HEK293T (cell line): ENCODE data around the gene IFNL1.

Source experiments
- CTCF ChIA-PET: fragments of 350-600 bp; formaldehyde crosslinking; extraction: SDS; loops from one replicate; lab custom pipeline; 2021; ENCODE audit warnings: antibody characterized with exemption, inconsistent platforms; lab: Yijun Ruan, JAX
- POLR2A ChIA-PET: fragments of 350-600 bp; formaldehyde crosslinking; extraction: SDS; loops from one replicate; lab custom pipeline; 2020; ENCODE audit warnings: antibody characterized with exemption, inconsistent platforms; lab: Yijun Ruan, JAX
- DNase-seq: peaks from one replicate; pipeline ENCODE4 v3.0.0; 2012; ENCODE audit warnings: mixed read lengths; ENCODE audit errors: extremely low spot score
- ARNT ChIP-seq: fragments of 450-650 bp; IDR thresholded peaks from 2 replicates; pipeline ENCODE4 v1.6.1; 2017; ENCODE audit warnings: mild to moderate bottlenecking
- BHLHE40 ChIP-seq: fragments of 450-650 bp; IDR thresholded peaks from 2 replicates; pipeline ENCODE4 v1.6.1; 2016; ENCODE audit warnings: mild to moderate bottlenecking, moderate library complexity, borderline replicate concordance
- CTBP1 ChIP-seq: fragments of 450-650 bp; IDR thresholded peaks from 2 replicates; pipeline ENCODE4 v1.6.1; 2016; ENCODE audit warnings: borderline replicate concordance
- ELF4 ChIP-seq: fragments of 450-650 bp; IDR thresholded peaks from 2 replicates; pipeline ENCODE4 v1.6.1; 2017; ENCODE audit warnings: antibody characterized with exemption
- FOXA1 ChIP-seq: fragments of 450-650 bp; IDR thresholded peaks from 2 replicates; pipeline ENCODE4 v1.6.1; 2016; ENCODE audit warnings: mild to moderate bottlenecking
- FOXK2 ChIP-seq: fragments of 450-650 bp; IDR thresholded peaks from 2 replicates; pipeline ENCODE4 v1.6.1; 2016; ENCODE audit warnings: mild to moderate bottlenecking
- FOXM1 ChIP-seq: fragments of 450-650 bp; IDR thresholded peaks from 2 replicates; pipeline ENCODE4 v1.6.1; 2017; ENCODE audit warnings: mild to moderate bottlenecking, borderline replicate concordance
- HDGF ChIP-seq: fragments of 450-650 bp; IDR thresholded peaks from 2 replicates; pipeline ENCODE4 v1.6.1; 2017; ENCODE audit warnings: antibody characterized with exemption, borderline replicate concordance
- L3MBTL2 ChIP-seq: fragments of 450-650 bp; conservative IDR thresholded peaks from 2 replicates; pipeline ENCODE4 v1.6.1; 2016; ENCODE audit warnings: mild to moderate bottlenecking
- LEF1 ChIP-seq: fragments of 450-650 bp; IDR thresholded peaks from 2 replicates; pipeline ENCODE4 v1.6.1; 2017; ENCODE audit warnings: mild to moderate bottlenecking, borderline replicate concordance
- NFRKB ChIP-seq: fragments of 450-650 bp; IDR thresholded peaks from 2 replicates; pipeline ENCODE4 v1.6.1; 2016; ENCODE audit warnings: mild to moderate bottlenecking, moderate library complexity
- SP1 ChIP-seq: fragments of 450-650 bp; IDR thresholded peaks from 2 replicates; pipeline ENCODE4 v1.6.1; 2017
- SUZ12 ChIP-seq: fragments of 450-650 bp; IDR thresholded peaks from 2 replicates; pipeline ENCODE4 v1.6.1; 2016; ENCODE audit warnings: mild to moderate bottlenecking
- TARDBP ChIP-seq: fragments of 450-650 bp; IDR thresholded peaks from 2 replicates; pipeline ENCODE4 v1.6.1; 2016
- ZNF384 ChIP-seq: fragments of 450-650 bp; IDR thresholded peaks from 2 replicates; pipeline ENCODE4 v1.6.1; 2016
- TF ChIP-seq, protein P1 (sequence below): fragments of 450-650 bp; IDR thresholded peaks from 2 replicates; pipeline ENCODE4 v1.6.1; 2016

The IFNL1 gene

DNA sequence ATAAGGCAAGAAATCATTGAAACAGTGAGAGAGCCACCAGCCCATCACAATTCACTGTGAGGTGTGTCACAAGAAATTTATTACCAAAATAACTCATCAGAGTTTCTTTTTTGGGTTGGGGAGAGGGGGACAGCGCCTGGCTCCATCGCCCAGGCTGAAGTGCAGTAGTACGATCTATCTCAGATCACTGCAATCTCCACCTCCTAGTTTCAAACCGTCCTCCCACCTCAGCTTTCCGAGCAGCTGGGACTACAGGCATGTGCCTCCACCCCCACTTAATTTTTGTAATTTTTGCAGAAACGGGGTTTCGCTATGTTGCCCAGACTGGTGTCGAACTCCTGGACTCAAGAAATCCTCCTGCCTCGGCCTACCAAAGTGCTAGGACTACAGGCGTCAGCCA, 3.6 kb downstream of the IFNL1 start:
- DNase-seq: no peak
- ChIA-PET CTCF (no interaction called here), POLR2A (interaction anchor here (1.2 kb wide), 1 partner anchor 42 kb away, joined by 3 read pairs; the partner anchor contains the start of gene SAMD4B)
- TF ChIP-seq L3MBTL2 (no peak), ELF4 (no peak), FOXK2 (no peak), BHLHE40 (no peak), ZNF384 (no peak), NFRKB (no peak), CTBP1 (no peak), TARDBP (no peak), SUZ12 (no peak), HDGF (no peak)
- TF ChIP-seq, protein P1, sequence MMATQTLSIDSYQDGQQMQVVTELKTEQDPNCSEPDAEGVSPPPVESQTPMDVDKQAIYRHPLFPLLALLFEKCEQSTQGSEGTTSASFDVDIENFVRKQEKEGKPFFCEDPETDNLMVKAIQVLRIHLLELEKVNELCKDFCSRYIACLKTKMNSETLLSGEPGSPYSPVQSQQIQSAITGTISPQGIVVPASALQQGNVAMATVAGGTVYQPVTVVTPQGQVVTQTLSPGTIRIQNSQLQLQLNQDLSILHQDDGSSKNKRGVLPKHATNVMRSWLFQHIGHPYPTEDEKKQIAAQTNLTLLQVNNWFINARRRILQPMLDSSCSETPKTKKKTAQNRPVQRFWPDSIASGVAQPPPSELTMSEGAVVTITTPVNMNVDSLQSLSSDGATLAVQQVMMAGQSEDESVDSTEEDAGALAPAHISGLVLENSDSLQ: no peak

DNA sequence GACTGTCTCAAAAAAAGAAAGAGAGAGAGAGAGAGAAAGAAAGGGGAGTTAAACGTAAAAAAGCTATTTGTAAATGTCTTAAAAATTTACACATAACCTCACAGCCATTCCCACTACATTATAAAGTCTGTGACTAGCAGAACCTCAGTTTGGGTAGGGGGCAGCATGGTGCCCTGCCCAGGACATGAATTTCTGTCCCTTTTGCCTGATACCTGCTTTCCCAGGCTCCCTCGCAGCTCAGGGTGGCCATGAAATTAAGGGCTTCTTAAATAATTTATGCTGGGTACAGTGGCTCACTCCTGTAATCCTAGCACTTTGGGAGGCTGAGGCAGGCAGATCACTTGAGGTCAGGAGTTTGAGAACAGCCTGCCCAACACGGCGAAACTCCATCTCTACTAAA, 4.8 kb downstream of the IFNL1 start:
- TF ChIP-seq FOXK2 (no peak), NFRKB (no peak), FOXA1 (no peak), SP1 (no peak), FOXM1 (no peak), BHLHE40 (no peak), HDGF (no peak)
- TF ChIP-seq, protein P1: no peak
- no peak for DNase-seq
- ChIA-PET CTCF (no interaction called here), POLR2A (no interaction called here)

DNA sequence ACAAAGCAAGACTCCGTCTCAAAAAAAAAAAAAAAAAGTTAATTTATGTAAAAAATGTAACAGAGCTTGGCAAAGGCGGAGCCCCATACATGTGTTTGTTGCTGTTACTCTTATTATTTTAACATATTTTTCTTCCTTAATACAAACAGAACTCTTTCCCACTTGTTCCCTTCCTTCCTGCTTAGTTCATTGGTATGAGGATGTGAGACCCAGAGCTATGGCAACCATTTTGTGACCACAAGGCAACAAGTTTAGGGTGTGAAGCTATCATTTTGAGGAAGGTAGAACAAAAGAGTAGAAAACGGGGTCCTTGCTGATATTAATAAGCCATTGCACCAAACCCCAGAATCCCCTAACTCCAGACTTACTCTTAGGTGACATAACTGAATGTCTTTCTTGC, 5.4 kb downstream of the IFNL1 start:
- no peak for TF ChIP-seq CTBP1
- TF ChIP-seq TARDBP: no peak
- TF ChIP-seq, protein P1: no peak
- TF ChIP-seq SP1: no peak
- TF ChIP-seq BHLHE40: no peak
- TF ChIP-seq FOXA1: no peak
- TF ChIP-seq ELF4: no peak
- no peak for TF ChIP-seq FOXK2
- TF ChIP-seq HDGF: no peak
- TF ChIP-seq ARNT: no peak
- TF ChIP-seq ZNF384: no peak
- TF ChIP-seq SUZ12: no peak
- TF ChIP-seq NFRKB: no peak
- TF ChIP-seq L3MBTL2: no peak
- CTCF ChIA-PET: interaction anchor here (0.7 kb wide), 1 partner anchor 11 kb away, joined by 3 read pairs; no protein-coding TSS in a partner anchor
- no peak for DNase-seq
- POLR2A ChIA-PET: no interaction called here

DNA sequence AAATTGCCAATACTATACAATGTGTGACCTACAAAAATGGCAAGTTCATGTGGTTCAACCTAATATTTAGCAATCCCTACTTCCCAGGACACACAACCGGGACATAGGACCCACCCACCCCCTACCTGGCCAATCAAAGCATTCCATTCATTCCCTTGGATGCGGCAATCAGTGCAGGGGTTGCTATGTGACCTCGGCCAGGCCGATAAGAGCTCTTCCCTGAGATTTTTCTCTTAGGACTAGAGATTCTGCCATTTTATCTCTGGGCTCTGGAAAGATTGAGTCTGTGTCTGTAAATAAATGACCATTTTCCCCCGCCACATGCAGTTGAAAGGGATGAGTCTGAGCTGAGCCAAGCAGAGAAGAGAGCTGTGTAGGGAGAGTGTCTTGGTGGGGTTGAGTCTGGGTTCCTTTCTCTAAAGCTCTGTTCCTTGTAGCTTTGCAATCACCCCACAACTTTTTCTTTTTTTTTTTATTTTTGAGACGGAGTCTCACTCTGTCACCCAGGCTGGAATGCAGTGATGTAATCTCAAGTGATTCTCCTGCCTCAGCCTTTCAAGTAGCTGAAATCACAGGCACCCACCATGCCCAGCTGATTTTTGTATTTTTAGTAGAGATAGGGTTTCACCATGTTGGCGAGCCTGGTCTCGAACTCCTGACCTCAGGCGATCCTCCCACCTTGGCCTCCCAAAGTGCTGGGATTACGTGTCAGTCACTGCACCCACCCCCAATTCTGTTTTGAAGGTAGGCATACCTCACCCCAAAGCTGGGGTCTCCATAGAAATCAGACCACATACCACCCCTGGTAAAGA, 7.4 kb downstream of the IFNL1 start:
- no peak for DNase-seq
- ChIA-PET POLR2A (no interaction called here), CTCF (no interaction called here)
- TF ChIP-seq ARNT: no peak
- no peak for TF ChIP-seq FOXK2

DNA sequence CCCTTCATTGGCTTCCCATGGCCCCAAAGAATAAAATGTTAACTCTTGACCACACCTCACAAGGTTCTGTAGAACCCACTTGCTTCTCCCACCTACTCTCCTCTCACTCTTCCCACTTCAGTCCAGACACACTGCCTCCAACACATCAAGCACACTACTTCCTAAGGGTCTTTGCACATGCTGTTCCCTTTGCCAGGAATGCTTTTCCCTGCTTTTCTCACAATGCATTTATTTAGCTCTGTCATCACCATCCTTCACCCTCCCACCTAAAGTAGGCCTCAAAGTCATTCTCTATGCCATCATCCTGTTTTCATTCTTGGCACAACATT, 7.9 kb downstream of the IFNL1 start:
- DNase-seq: no peak
- ChIA-PET CTCF (no interaction called here), POLR2A (no interaction called here)
- TF ChIP-seq CTBP1 (no peak), NFRKB (no peak), ZNF384 (no peak)
- TF ChIP-seq, protein P1: no peak

DNA sequence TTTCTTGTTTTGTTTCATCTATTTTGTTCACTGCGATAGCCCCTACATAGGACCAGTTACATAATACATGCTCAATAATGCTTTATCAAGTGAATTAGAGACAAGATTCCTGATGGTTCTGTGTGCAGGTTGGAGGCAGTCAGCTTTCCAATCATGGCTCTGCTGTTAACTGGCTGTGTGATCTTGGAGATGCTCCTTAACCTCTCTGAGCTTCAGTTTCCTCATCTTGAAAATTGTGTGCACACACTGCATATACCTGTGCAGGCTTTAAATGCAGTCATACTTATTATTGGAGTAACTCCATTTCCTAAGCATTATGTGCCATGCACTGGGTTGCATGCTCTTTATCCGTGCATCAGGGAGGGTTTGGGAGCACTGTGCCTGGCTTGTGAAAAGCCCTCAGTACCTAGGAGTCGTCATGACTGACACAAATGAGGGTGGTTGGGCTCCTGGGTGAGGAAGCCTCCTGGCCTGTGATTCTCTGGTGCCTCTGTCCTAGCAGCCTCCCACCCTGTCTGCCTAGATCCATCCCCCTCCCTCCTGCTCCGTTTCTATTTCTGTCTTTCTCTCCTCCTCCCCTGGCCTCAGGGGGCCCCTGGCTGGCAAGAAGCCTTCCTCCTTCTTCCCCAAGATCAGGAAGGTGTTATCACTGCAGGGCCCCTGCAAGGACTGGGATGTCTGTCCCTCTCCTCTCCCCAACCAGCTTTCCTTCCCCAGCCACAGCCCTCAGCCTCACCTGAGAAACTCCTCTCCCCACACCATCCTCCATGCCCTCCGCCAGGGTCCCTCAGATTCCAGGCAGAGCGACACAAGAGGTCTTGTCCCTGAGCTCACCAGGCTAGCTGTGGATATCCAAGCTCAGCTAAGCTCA, 8.7 kb downstream of the IFNL1 start:
- ChIA-PET POLR2A (no interaction called here), CTCF (no interaction called here)
- no peak for DNase-seq
- TF ChIP-seq L3MBTL2: no peak
- no peak for TF ChIP-seq TARDBP
- TF ChIP-seq HDGF: no peak
- TF ChIP-seq NFRKB: no peak
- TF ChIP-seq SUZ12: no peak
- TF ChIP-seq ARNT: no peak
- TF ChIP-seq FOXA1: no peak
- TF ChIP-seq FOXK2: no peak
- no peak for TF ChIP-seq SP1
- TF ChIP-seq, protein P1: no peak
- no peak for TF ChIP-seq CTBP1
- TF ChIP-seq ELF4: no peak
- TF ChIP-seq ZNF384: no peak
- TF ChIP-seq BHLHE40: no peak
- no peak for TF ChIP-seq LEF1
- TF ChIP-seq FOXM1: no peak
